ENCODE measurements around the gene EPB41L4B. TPM values are rescaled to one million over a fixed set of nuclear protein-coding genes. Genes with fewer than 3 reads are reported as not detected.
A peak's percentile ranks its signal among the peaks of the same experiment; 100 is the strongest.

EPB41L4B gene
- total RNA-seq, 2 donors from 2014 or later: 13.3 to 15.1 TPM

GRCh38 chr9:109309282-109309681 lies 11.6 kb downstream of the EPB41L4B start:
- TF ChIP-seq CTCF (IDR thresholded peaks at IDR 0.05) (no peak), POLR2A (IDR thresholded peaks at IDR 0.05) (no peak), POLR2AphosphoS5 (IDR thresholded peaks at IDR 0.05) (no peak)
- no peaks in the 10 kb centered on the region for H3K9me3 ChIP-seq
- H3K4me3 ChIP-seq: no peak overlapping the region
- intact Hi-C loops (cut with DNase I): no loop called here
- no peaks in the 10 kb centered on the region for H3K27me3 ChIP-seq (replicated peaks; ENCODE audit: insufficient read depth)
- H3K27ac ChIP-seq: no peak overlapping the region
- no peaks in the 10 kb centered on the region for H3K36me3 ChIP-seq
- peaks cover 5% of the 10 kb centered on the region for H3K4me1 ChIP-seq (replicated peaks)
- 97% methylated on average over 6 of the region's 6 CpGs for WGBS
- no peak for DNase-seq (ENCODE audit: low spot score)

GRCh38 chr9:109307380-109308240 lies 13.2 kb downstream of the EPB41L4B start:
- intact Hi-C loops (cut with DNase I): no loop called here
- H3K9me3 ChIP-seq: no peaks in the 10 kb centered on the region
- no peaks in the 10 kb centered on the region for H3K27me3 ChIP-seq (replicated peaks; ENCODE audit: insufficient read depth)
- 79% methylated on average over 18 of the region's 18 CpGs for WGBS
- no peaks in the 10 kb centered on the region for H3K36me3 ChIP-seq
- no peak overlapping the region for H3K27ac ChIP-seq
- no peaks in the 10 kb centered on the region for H3K4me1 ChIP-seq (replicated peaks)
- no peak overlapping the region for H3K4me3 ChIP-seq
- DNase-seq (ENCODE audit: low spot score): no peak
- TF ChIP-seq POLR2A (IDR thresholded peaks at IDR 0.05) (no peak), CTCF (IDR thresholded peaks at IDR 0.05) (no peak), POLR2AphosphoS5 (IDR thresholded peaks at IDR 0.05) (no peak)

GRCh38 chr9:109305801-109306200 lies 15.1 kb downstream of the EPB41L4B start:
- intact Hi-C loops (cut with DNase I): no loop called here
- 97% methylated on average over 8 of the region's 8 CpGs for WGBS
- Histone ChIP-seq H3K4me3 (no peak overlapping the region), H3K4me1 (replicated peaks) (no peaks in the 10 kb centered on the region), H3K36me3 (no peaks in the 10 kb centered on the region), H3K9me3 (no peaks in the 10 kb centered on the region), H3K27ac (no peak overlapping the region), H3K27me3 (replicated peaks; ENCODE audit: insufficient read depth) (no peaks in the 10 kb centered on the region)
- TF ChIP-seq POLR2A (IDR thresholded peaks at IDR 0.05): no peak
- TF ChIP-seq POLR2AphosphoS5 (IDR thresholded peaks at IDR 0.05): no peak
- TF ChIP-seq CTCF (IDR thresholded peaks at IDR 0.05): no peak
- DNase-seq (ENCODE audit: low spot score): no peak

- no peaks in the 10 kb centered on the region for H3K4me1 ChIP-seq (replicated peaks)
- intact Hi-C loops (cut with DNase I): no loop called here
- H3K4me3 ChIP-seq: no peak overlapping the region
- H3K27me3 ChIP-seq (replicated peaks; ENCODE audit: insufficient read depth): no peaks in the 10 kb centered on the region
- H3K27ac ChIP-seq: no peak overlapping the region
- DNase-seq (ENCODE audit: low spot score): no peak
- 73% methylated on average over 3 of the region's 3 CpGs for whole genome bisulfite sequencing
- no peak for TF ChIP-seq CTCF (IDR thresholded peaks at IDR 0.05)
- no peak for TF ChIP-seq POLR2A (IDR thresholded peaks at IDR 0.05)
- no peaks in the 10 kb centered on the region for H3K36me3 ChIP-seq
- no peaks in the 10 kb centered on the region for H3K9me3 ChIP-seq
Measured at GRCh38 chr9:109304347-109304746, 16.5 kb downstream of the EPB41L4B start.

- Histone ChIP-seq H3K27ac (no peak overlapping the region), H3K27me3 (replicated peaks; ENCODE audit: insufficient read depth) (no peaks in the 10 kb centered on the region), H3K4me1 (replicated peaks) (no peaks in the 10 kb centered on the region), H3K36me3 (no peaks in the 10 kb centered on the region), H3K4me3 (no peak overlapping the region), H3K9me3 (no peaks in the 10 kb centered on the region)
- intact Hi-C loops (cut with DNase I): no loop called here
- TF ChIP-seq POLR2A (IDR thresholded peaks at IDR 0.05): no peak
- TF ChIP-seq POLR2AphosphoS5 (IDR thresholded peaks at IDR 0.05): peak; percentile 30
- no peak for TF ChIP-seq CTCF (IDR thresholded peaks at IDR 0.05)
- DNase-seq (ENCODE audit: low spot score): no peak
- whole genome bisulfite sequencing: 93% methylated on average over 2 of the region's 2 CpGs
Measured at GRCh38 chr9:109303900-109304299, 17.0 kb downstream of the EPB41L4B start.
